ENCODE results near the gene PHKG2. TPM values are rescaled to one million over a fixed set of nuclear protein-coding genes. Genes with fewer than 3 reads are reported as not detected.

Gene PHKG2
- total and polyA plus RNA-seq, 9 donors: 13.1 to 41.6 (median 20.6) TPM

DNA sequence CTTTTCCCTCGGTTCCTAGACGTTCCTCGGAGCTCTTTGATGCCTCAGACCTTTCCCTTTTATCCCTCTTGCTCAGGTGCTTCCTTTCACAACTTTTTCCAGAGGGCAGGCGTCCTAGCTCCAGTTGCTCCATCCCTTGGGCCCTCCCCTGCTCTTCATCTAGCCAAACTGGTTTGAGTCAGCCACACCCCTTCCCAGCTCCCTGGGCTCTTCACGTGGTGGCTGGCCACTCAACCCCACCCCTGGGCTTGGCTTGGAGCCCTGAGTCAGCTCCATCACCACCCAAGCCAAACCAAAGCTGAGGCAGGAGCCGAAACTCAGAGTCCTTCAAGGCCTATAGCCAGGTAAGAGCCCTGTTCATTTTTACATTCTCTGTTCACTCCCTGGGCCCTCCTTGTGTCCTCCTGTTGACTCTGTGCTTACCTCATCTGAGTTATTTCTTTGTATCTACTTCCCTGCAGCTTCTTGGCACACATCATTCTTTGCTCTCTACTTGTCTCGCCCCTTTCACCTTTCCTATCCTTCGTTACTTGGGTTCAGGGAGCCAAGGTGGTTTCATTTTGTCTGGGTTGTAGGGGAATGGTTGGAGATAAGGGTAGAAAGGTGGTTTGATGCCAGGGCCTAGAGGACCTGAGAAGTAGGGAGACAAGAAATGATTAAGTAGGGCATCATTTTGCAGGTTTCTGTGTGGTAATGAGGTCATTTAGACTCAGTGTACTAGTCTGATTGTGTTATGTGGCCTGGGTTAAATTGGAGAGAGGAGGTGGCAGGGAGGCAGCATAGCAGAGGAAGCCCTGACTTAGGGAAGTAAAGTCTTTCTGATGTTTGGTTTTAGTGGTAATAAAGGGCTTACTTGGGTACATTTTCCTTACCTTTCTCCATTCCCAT lies 7.6 kb upstream of the PHKG2 start:
- H3K27ac ChIP-seq: peak overlapping the region in 1 of 2 donors; percentile 9
- 44 to 53% (median 46%) methylated on average over 8 of the region's 8 CpGs for WGBS, 3 donors
- intact Hi-C loops (cut with DNase I): no loop called here
- no peak overlapping the region for H3K4me3 ChIP-seq
- no peaks in the 10 kb centered on the region for H3K36me3 ChIP-seq
- no peaks in the 10 kb centered on the region for H3K27me3 ChIP-seq
- peaks cover 4% of the 10 kb centered on the region for H3K4me1 ChIP-seq (ENCODE audit: insufficient read depth)
- H3K9me3 ChIP-seq: no peaks in the 10 kb centered on the region
- no peak for TF ChIP-seq POLR2A (IDR thresholded peaks at IDR 0.05)
- TF ChIP-seq CTCF (IDR thresholded peaks at IDR 0.05): no peak
- no peak for TF ChIP-seq EP300 (IDR thresholded peaks at IDR 0.05)
- DNase-seq: peak; percentile 67 to 84 (median 77)

GRCh38 chr16:30741461-30741914 lies 6.7 kb upstream of the PHKG2 start:
- intact Hi-C loops (cut with DNase I): no loop called here
- Histone ChIP-seq H3K27me3 (no peaks in the 10 kb centered on the region), H3K27ac (no peak overlapping the region), H3K36me3 (no peaks in the 10 kb centered on the region), H3K4me1 (ENCODE audit: insufficient read depth) (peaks cover 4% of the 10 kb centered on the region), H3K4me3 (no peak overlapping the region), H3K9me3 (no peaks in the 10 kb centered on the region)
- 73 to 86% (median 80%) methylated on average over 6 of the region's 6 CpGs for WGBS, 3 donors
- peak in 1 of 5 donors; percentile 45 for DNase-seq
- TF ChIP-seq CTCF (IDR thresholded peaks at IDR 0.05) (no peak), EP300 (IDR thresholded peaks at IDR 0.05) (no peak), POLR2A (IDR thresholded peaks at IDR 0.05) (no peak)

DNA sequence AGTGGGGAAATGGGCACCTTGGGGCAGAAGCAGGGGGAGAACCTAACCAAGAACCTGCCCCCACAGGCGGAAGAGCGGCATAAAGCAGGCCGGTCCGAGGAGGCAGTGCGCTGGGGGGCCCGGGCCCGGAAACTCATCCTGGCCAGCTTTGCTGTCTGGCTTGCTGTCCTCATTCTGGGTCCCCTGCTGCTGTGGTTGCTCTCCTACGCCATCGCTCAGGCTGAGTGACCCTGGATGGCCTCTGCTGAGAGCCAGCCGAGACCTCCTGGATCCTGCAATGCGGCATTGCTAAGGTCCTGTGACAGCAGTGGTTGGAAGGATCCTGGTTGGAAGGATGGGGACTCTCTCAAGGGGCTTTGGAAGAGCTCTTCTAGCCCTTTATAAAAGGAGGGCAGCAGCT lies 4.5 kb upstream of the PHKG2 start:
- Histone ChIP-seq H3K27ac (no peak overlapping the region), H3K9me3 (no peaks in the 10 kb centered on the region), H3K4me1 (ENCODE audit: insufficient read depth) (peaks cover 4% of the 10 kb centered on the region), H3K4me3 (no peak overlapping the region), H3K27me3 (no peaks in the 10 kb centered on the region), H3K36me3 (no peaks in the 10 kb centered on the region)
- intact Hi-C loops (cut with DNase I): no loop called here
- DNase-seq: peak in 1 of 5 donors; percentile 32
- TF ChIP-seq CTCF (IDR thresholded peaks at IDR 0.05) (no peak), EP300 (IDR thresholded peaks at IDR 0.05) (no peak), POLR2A (IDR thresholded peaks at IDR 0.05) (no peak)
- 85 to 90% (median 89%) methylated on average over 11 of the region's 11 CpGs for WGBS, 3 donors

DNA sequence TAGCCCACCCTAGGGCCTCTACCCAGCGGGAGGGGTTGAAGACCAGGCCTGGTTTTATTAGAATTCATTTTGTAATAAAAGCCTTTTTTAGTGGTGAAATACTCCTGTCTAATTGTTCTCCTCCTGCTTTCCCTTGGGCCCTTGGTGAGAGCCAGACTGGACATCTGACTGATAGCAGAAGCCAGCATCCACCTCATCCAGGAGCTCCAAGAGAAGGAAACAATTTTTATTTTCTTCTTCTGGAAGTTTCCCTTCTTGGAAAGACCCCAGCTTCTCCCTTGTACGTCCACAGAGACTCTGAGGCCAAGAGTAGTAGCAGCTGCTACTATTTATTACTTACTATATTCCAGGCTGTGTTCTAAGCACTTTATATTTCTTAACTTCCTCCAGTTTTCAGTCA lies 4.0 kb upstream of the PHKG2 start:
- no peak for DNase-seq
- WGBS, 3 donors: 60 to 68% (median 63%) methylated on average over 2 of the region's 2 CpGs
- TF ChIP-seq POLR2A (IDR thresholded peaks at IDR 0.05) (no peak), EP300 (IDR thresholded peaks at IDR 0.05) (no peak), CTCF (IDR thresholded peaks at IDR 0.05) (no peak)
- Histone ChIP-seq H3K4me3 (no peak overlapping the region), H3K9me3 (no peaks in the 10 kb centered on the region), H3K36me3 (no peaks in the 10 kb centered on the region), H3K27ac (no peak overlapping the region), H3K27me3 (no peaks in the 10 kb centered on the region), H3K4me1 (ENCODE audit: insufficient read depth) (peaks cover 4% of the 10 kb centered on the region)
- intact Hi-C loops (cut with DNase I): no loop called here

All from ovary (tissue), 9 donors.